ENCODE data around the gene PRCD.

The PRCD gene

DNA sequence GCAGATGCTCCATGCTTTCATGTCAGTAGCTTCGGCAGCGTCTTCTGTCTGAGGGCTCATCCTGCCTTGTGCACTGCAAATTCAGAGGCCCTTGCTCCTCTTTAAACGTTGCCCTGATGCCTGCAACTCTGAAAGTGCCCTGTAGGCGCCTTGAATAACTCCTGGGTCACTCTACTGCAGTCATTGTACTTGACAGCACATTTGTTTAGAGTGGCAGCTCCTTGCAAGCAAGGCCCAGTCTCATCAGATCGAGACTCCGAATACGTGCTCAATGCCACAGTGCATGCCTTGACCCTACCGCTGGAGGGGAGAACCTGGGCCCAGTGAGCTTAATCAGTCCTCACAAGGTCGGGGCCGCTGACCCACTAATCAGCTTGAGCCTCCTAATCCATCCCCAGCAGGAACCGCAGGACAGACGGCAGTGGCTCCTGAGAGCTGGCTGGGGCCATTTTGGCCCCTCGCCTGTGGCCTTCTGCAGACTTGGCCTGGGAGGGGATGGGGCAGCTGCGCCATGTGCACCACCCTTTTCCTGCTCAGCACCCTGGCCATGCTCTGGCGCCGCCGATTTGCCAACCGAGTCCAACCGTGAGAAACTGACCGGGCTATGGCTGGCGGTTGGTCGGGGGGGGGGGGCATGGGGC, at the start of gene PRCD:
Gene PRCD (plus strand): TSS at position 414 of the 641 bp plus-strand sequence. CDS start 98 bp downstream, at position 512.
- DNase-seq (ENCODE audit: low read depth), result no peak

- DNase-seq (ENCODE audit: low read depth), result no peak
These were observed 49.6 kb upstream of the PRCD start for GRCh38 chr17:76490112-76490710.

- no peak for DNase-seq (ENCODE audit: low read depth)
These were observed 48.3 kb upstream of the PRCD start for GRCh38 chr17:76491271-76492122.

- no peak for DNase-seq (ENCODE audit: low read depth)
These were observed 47.5 kb upstream of the PRCD start for GRCh38 chr17:76492123-76492988.

GRCh38 chr17:76492989-76493501, 46.8 kb upstream of the PRCD start:
- DNase-seq (ENCODE audit: low read depth), result peak; percentile 65

DNA sequence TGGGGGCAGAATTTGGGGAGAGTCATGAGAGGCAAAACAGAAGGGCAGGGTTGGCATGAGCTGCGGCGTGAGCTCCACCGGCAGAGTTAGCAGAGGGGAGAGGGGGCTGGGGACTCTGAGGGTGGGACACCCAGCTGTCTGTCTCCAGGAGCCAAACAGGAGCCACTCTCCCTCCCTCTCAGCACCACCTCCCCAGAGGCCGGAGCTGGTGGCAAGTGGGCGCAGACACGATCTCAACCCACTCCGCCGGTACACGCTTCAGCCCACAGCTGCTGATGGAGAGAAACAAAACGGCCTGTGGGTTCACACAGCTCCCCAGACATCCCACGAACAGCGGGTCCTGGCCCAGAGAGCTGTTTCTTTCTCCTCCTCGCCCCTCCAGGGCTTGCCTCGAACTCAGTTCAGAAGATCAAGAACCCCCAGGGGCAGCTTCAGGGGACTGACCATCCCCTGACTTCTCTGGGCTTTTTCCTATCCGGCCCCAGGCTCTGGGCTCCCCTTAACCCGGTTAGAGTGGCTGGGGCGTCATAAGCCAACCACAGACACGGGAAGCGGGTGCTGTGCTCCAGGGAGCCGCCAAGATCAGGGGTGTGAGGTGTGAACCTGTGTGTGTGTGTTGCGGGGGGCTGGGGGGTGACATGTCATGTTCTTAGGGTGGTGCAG, 46.2 kb upstream of the PRCD start:
- no peak for DNase-seq (ENCODE audit: low read depth)

DNA sequence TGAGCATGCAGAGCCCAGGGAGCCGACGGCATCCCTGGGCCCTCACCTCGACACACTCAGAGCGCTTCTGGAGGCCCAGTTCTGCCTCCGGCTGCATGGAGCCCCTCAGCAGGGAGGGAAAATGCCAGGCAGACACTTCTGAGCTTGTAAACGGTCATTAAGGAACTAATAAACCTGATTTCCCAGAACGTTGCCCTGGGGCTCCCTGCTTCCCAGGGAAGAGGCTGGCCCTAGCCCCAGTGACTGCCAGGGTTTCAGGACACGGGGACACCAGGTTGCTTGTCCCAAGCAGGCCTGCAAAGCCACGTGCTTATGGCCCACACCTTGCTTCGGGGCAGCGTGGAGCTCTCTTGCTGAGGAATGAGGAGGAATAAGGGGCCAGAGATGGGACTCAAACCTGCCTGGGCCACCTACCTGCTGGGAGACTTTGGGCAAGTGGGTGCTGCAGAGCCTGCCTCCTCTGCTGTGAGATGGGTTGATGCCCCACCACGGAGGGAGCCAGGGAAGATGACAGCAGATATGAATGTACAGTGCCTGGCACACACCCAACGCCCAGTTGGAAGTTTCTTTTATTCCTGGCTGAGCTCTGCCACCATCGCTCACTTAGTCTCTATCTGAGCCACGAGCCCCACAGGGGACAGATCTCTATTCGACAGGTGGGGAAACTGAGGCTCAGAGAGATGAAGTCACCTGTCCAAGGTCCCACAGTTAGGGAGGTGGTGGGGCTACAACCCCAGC, 44.0 kb upstream of the PRCD start:
- no peak for DNase-seq (ENCODE audit: low read depth)

DNA sequence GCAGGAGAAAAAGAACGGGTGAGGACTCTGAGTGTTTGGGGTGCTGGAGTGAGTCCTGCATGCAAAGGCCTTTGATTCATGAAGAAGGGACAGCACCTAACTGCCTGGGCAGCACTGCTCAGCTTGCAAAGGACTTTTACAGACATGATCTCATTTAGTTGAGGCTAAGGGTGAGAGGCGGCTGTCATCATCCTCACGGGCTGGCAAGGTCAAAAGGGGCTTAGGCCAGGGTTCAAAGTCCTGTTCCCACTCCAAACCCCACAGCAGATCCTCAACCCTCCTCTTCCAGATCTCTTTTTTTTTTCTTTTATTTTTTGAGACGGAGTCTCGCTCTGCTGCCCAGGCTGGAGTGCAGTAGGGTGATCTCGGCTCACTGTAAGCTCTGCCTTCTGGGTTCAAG, 43.4 kb upstream of the PRCD start:
- DNase-seq (ENCODE audit: low read depth), result no peak

GRCh38 chr17:76497699-76497978, 42.2 kb upstream of the PRCD start:
- no peak for DNase-seq (ENCODE audit: low read depth)

DNA sequence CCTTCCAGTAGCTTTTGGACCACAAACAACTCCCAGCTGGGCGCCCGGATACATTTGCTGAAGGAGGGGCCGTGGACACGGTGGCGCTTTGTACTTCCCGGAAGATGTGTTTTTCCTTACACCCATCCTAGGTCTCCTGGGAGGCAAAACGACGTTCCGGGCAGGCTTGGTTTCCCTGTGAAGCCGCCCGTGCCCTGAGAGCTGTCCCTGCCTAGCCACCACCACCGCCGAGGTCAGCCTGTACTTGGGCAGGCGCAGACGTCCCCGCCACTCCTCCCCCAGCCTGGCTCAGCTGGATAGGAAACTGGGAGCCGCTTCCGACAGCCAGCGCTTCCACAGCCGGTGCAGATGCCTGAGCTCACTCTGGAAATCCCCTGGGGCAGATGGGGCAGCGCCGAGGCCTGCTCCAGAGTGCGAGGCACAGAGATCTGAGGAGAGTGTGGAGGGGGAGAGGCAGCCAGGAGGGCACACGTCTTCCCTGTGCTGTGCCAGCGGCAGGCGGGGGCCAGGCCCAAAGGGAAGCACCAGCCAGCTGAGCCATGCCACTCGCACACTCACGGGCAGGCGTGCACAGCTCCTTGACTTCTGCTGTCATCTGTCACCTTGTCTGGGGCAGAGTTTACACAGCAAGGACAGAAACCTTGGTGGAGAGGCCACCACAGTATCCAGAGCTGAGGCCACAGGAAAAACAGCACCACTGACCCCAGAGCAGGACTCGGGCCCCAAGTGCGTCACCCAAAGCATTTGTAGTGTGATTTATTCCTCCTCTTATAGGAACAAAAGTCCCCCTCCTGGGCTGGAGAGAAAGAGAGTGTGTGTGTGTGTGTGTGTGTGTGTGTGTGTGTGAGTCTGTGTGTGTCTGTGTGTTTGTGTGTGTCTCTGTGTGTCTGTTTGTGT, 41.6 kb upstream of the PRCD start:
- DNase-seq (ENCODE audit: low read depth), result peak; percentile 71

DNA sequence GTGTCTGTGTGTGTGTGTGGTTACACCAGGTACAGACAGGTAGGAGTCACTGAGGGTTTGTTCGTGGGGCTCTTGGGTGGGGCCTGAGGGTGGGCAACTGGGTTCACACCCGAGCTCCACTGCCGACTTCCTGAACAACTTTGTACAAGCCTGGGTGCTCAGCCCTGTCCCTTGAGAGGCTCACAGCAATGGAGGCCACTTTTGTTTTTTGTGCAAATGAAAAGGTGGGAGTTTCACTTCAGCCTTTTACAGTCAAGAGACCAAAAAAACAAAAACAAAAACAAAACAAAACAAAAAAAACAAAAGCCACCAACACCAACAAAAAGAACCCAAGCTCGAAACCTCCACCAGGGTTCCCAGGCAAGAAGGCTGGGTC, 41.0 kb upstream of the PRCD start:
- no peak for DNase-seq (ENCODE audit: low read depth)

- DNase-seq (ENCODE audit: low read depth), result no peak
These were observed 40.6 kb upstream of the PRCD start for GRCh38 chr17:76499267-76499667.

DNA sequence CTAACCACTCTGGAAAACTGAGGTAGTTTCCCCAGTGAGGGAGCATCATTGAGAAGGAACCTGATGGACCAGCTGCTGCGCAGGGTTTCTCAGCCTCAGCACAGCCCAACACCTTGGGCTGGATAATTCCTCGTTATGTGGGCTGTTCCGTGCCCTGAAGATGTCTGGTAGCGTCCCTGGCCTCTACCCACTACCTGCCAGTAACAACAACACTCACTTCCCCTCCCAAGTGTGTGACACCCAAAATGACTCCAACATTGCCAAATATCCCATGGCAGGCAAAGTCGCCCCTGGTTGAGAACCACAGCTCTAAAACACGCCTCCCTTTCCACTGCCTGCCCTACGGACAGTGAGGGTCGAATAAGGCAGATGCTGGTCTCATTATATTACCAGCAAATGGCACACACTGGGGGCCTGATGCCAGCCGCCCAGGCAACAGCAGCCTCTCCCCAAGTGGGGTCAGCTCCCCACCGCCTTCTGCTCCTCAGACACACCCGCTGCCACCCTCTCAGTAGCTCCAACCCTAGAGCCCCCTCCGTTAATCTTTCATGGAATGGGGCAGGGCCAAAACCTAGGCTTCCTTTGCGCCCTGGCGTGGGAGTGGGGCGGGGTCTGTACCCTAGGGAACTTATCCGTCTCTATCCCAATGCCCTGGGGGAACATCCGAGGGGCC, 39.6 kb upstream of the PRCD start:
- no peak for DNase-seq (ENCODE audit: low read depth)

DNA sequence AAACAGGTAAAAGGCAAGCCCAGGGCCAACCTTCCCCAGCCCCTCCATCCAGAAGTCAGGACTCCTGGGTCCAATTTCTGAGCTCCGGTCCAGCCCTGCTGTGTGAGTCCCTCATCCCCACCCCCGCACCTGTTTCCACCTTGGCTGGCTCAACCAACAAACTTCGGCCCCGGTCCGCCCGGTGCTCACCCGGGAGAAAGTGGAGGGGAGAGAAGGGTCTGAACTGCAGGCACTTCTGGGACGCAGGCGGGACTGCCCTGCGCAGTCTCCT, 39.2 kb upstream of the PRCD start:
- no peak for DNase-seq (ENCODE audit: low read depth)

DNA sequence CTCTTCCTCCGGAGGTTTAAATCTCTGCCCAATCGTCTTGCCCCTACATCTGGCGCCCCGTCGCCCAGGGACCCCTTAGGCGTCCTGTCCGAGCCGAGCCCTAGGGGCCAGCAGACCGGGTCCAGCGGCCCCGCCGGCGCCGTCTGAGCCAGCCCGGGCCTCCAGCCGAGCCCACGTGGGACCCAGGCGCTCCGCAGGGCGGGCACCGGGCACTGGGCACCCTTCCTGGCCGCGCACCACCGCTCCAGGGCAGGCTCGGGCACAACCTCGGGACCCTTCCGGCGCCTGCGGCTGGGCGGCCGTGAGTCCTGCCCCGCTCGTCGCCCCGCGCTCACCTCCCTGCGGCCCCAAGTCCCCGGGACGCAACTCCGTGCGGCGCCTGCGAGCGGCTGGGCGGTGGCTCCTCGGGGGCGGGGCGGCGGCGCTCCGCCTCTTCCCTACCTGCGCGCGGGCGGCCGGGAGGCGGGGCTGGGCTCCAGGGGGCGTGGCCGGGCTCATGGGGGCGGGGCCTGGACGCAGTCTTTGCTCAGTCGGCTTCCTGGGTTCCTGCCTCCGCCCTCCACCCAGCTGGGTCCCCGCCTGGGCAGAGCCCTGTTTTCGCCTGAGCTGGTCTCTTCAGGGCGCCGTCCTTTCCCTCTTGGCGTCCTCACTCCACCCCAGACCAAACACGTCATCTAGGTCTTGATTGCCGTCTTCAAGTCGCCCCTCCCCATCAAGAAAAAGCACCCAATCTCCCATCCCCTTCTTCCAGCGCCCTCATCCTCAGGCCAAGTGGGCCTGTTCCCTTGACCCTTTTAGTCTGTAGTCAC, 38.6 kb upstream of the PRCD start, which contains the start of gene RHBDF2:
Gene RHBDF2 (minus strand): TSS at position 406 of the 809 bp plus-strand sequence. CDS start 19,899 bp downstream, outside the sequence.
- peak; percentile 48 for DNase-seq (ENCODE audit: low read depth)

- DNase-seq (ENCODE audit: low read depth), result no peak
These were observed 38.0 kb upstream of the PRCD start for GRCh38 chr17:76501827-76502307.

GRCh38 chr17:76502341-76503211, 37.3 kb upstream of the PRCD start:
- no peak for DNase-seq (ENCODE audit: low read depth)
